ENCODE results near the gene GRIN2C.

GRCh38 chr17:74859459-74860228, at the start of gene GRIN2C:
- no peak for TF ChIP-seq POLR2AphosphoS5 (IDR thresholded peaks at IDR 0.05; ENCODE audit: control insufficient read depth, insufficient read depth, low read depth, low read length)
- TF ChIP-seq ZNF695 (CRISPR knock-in tag; IDR thresholded peaks at IDR 0.05): no peak
- TF ChIP-seq UBTF (IDR thresholded peaks at IDR 0.05; ENCODE audit: borderline replicate concordance in 1 of 2, low read depth in 2 of 2, low read length in 2 of 2): no peak
- TF ChIP-seq ZFP91 (CRISPR knock-in tag; IDR thresholded peaks at IDR 0.05): no peak
- no peak for TF ChIP-seq NCOA4 (IDR thresholded peaks at IDR 0.05; ENCODE audit: partially characterized antibody)
- TF ChIP-seq SP1 (CRISPR knock-in tag; IDR thresholded peaks at IDR 0.05): no peak
- TF ChIP-seq CTCF (IDR thresholded peaks at IDR 0.05 in 2 of 3, conservative IDR thresholded peaks at IDR 0.05 in 1 of 3; ENCODE audit: insufficient read depth in 2 of 3, low read depth in 1 of 3, low read length in 3 of 3): peak in 1 of 3 experiments; percentile 45; a peak in 1 of 6 replicates
- no peak for TF ChIP-seq YY1 (IDR thresholded peaks at IDR 0.05; ENCODE audit: borderline replicate concordance in 1 of 3, control insufficient read depth in 1 of 3, extremely low read depth in 1 of 3, insufficient read depth in 3 of 3, insufficient read length in 1 of 3, insufficient replicate concordance in 2 of 3, low read depth in 1 of 3, low read length in 2 of 3)
- TF ChIP-seq POLR2A (conservative IDR thresholded peaks at IDR 0.05): no peak

Data from K562 (cell line).